K562 (cell line): ENCODE data around the gene SH3TC1. TPM values are rescaled to one million over a fixed set of nuclear protein-coding genes. Genes with fewer than 3 reads are reported as not detected.

Source experiments
- FOXO4 ChIP-seq: fragments of 450-650 bp; formaldehyde crosslinking; IDR thresholded peaks from 2 replicates; pipeline ENCODE4 v1.4.0; 2020; ENCODE audit warnings: mild to moderate bottlenecking, moderate library complexity
- GTF3C2 ChIP-seq: IDR thresholded peaks from 3 replicates; pipeline ENCODE4 v1.6.1; 2011; ENCODE audit warnings: borderline replicate concordance, mild to moderate bottlenecking, moderate library complexity; ENCODE audit not compliant: insufficient read length; ENCODE audit errors: extremely low read depth
- KAT8 ChIP-seq: fragments of 450-650 bp; IDR thresholded peaks from 2 replicates; pipeline ENCODE4 v1.6.1; 2016; ENCODE audit warnings: low read depth, mild to moderate bottlenecking
- KDM1A ChIP-seq, 2 experiments: fragments of 450-650 bp; IDR thresholded peaks; 2 replicates each; pipeline ENCODE4 v1.6.1; 2016; ENCODE audit warnings: mild to moderate bottlenecking in 2 of 2
- MTA2 ChIP-seq: fragments of 450-650 bp; IDR thresholded peaks from 2 replicates; pipeline ENCODE4 v1.6.1; 2016; ENCODE audit warnings: low read depth
- NFIC ChIP-seq: fragments of 450-650 bp; IDR thresholded peaks from 2 replicates; pipeline ENCODE4 v1.6.1; 2017; ENCODE audit warnings: mild to moderate bottlenecking, inconsistent platforms
- POLR2AphosphoS2 ChIP-seq: IDR thresholded peaks from 2 replicates; pipeline ENCODE4 v1.6.1; 2012; ENCODE audit warnings: low read length, improper control_type of control experiment
- RFX7 ChIP-seq: fragments of 250-450 bp; sonication (Bioruptor Pico); IDR thresholded peaks from 2 replicates; pipeline ENCODE4 v1.5.1; 2021; ENCODE audit warnings: mild to moderate bottlenecking
- TCFL5 ChIP-seq: fragments of 250-450 bp; sonication (Bioruptor Pico); conservative IDR thresholded peaks from 2 replicates; pipeline ENCODE4 v1.6.1; 2021; ENCODE audit warnings: mild to moderate bottlenecking, moderate library complexity, matching md5 sums
- TEAD2 ChIP-seq: fragments of 450-650 bp; IDR thresholded peaks from 2 replicates; pipeline ENCODE4 v1.6.1; 2016; ENCODE audit warnings: missing genetic modification characterization, control low read depth, missing compliant biosample characterization
- THRB ChIP-seq: fragments of 450-650 bp; formaldehyde crosslinking; conservative IDR thresholded peaks from 2 replicates; pipeline ENCODE4 v1.4.0; 2022; ENCODE audit warnings: mild to moderate bottlenecking, missing genetic modification characterization
- YY1 ChIP-seq, 3 experiments: IDR thresholded peaks; 2 replicates each; pipeline ENCODE4 v1.6.1; 2011; ENCODE audit warnings: low read length in 2 of 3, mild to moderate bottlenecking in 2 of 3, moderate library complexity in 2 of 3, borderline replicate concordance in 1 of 3, control low read depth in 1 of 3, low read depth in 1 of 3; ENCODE audit not compliant: insufficient read depth in 3 of 3, insufficient replicate concordance in 2 of 3, control insufficient read depth in 1 of 3, insufficient read length in 1 of 3; ENCODE audit errors: extremely low read depth in 1 of 3
- polyA plus RNA-seq, 8 experiments: library from polyadenylated mRNA; depleted of rRNA in 4 of 8; stranded (reverse) in 5 of 8; unstranded in 3 of 8; fragments of >200 nt; fragmentation: Nextera tagmentation in 2 of 8; fragmentation: Illumina TruSeq in 1 of 8; extraction: Ambion mirVana in 2 of 8; extraction: Trizol in 1 of 8; gene quantifications; 2 replicates each; pipeline versions ENCODE4 v1.2.1 to v1.2.3, GENCODE V29; 2011 to 2014; ENCODE audit warnings: inconsistent platforms in 1 of 8, missing spikeins in 1 of 8
- total RNA-seq, 7 experiments: library from RNA; depleted of rRNA in 6 of 7; stranded (reverse); fragments of >200 nt in 6 of 7; fragmentation: Illumina TruSeq in 2 of 7; extraction: Trizol in 2 of 7; gene quantifications; 2 replicates each; pipeline versions ENCODE4 v1.2.1 to v1.2.3, GENCODE V29; 2011 to 2021; ENCODE audit warnings: low replicate concordance in 1 of 7

Gene SH3TC1
- total and polyA plus RNA-seq, 9 of the 15 experiments (the other 6 are each of a cell fraction or from before 2014, with no cell fraction given) = 0.04 to 2.1 (median 0.48) TPM; not detected in 1

- TF ChIP-seq THRB (CRISPR knock-in tag) = no peak
- TF ChIP-seq NFIC = no peak
- TF ChIP-seq TEAD2 (tag) = no peak
- no peak for TF ChIP-seq GTF3C2
- TF ChIP-seq KAT8 = no peak
- no peak for TF ChIP-seq MTA2
- no peak for TF ChIP-seq TCFL5 (CRISPR knock-in tag)
- TF ChIP-seq POLR2AphosphoS2 = no peak
- TF ChIP-seq FOXO4 (CRISPR knock-in tag) = no peak
- no peak for TF ChIP-seq YY1 (IDR thresholded peaks at IDR 0.05; ENCODE audit: borderline replicate concordance in 1 of 3, control insufficient read depth in 1 of 3, extremely low read depth in 1 of 3, insufficient read depth in 3 of 3, insufficient read length in 1 of 3, insufficient replicate concordance in 2 of 3, low read depth in 1 of 3, low read length in 2 of 3)
- TF ChIP-seq KDM1A (IDR thresholded peaks at IDR 0.05) = no peak
- no peak for TF ChIP-seq RFX7 (CRISPR knock-in tag)
- TF ChIP-seq, all 486 proteins: peak for 0
Observed at GRCh38 chr4:8221985-8222384, 22.9 kb downstream of the SH3TC1 start (continued).
